GM18909 (cell line): ENCODE results near the gene PTGES3L.
A peak's percentile ranks its signal among the peaks of the same experiment; 100 is the strongest.
"Not testable (repeated sequence)": the region's sequence is repeated elsewhere in the genome, so short reads cannot be mapped to it uniquely, and the experiment has no call there.

Experiments
- ATAC-seq: cut with Tn5 transposase; IDR thresholded peaks from one replicate; pipeline ENCODE4 v1.9.1; 2021; ENCODE audit warnings: mild to moderate bottlenecking; ENCODE audit not compliant: unreplicated experiment, poor library complexity

The PTGES3L gene

DNA sequence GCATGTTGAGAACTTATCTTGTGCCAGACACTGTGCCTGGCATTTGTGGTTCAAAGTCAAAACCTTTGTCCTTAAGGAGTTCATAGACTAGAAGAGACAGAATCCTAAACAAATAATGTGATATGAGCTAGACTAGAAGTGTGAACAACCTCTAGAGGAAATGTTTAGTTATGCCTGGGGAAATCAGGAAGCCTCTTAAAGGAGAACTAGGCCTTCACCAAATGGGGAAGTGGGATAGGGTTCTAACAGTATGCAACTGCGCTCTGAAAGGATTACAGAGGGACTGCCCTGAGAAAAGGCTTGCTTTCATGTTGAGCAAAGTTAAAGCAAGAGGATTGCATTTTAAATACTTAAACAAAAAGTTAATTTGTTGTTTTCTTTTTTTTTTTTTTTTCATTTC, 5.3 kb upstream of the PTGES3L start:
- ATAC-seq: no peak

DNA sequence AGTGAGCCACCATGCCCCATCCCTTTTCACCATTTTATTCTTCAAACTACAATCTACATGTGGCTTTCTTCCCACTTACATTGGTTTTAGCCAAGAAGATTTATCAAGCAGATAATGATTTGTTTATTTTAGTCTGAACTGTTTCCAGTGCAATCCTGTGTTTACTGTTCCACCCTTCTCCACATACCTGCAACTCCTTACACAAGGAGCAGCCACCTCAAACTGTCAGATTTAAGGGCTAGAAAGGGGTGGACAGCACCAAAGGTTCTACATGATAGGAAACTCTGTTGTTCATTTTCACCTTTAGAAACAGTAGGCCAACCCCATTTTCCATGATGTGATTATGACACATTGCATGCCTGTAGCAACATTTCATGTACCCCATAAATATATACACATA, 2.4 kb upstream of the PTGES3L start:
- no peak for ATAC-seq

- ATAC-seq: peak; percentile 45
These were observed 1.0 kb upstream of the PTGES3L start for GRCh38 chr17:42980766-42981397.

DNA sequence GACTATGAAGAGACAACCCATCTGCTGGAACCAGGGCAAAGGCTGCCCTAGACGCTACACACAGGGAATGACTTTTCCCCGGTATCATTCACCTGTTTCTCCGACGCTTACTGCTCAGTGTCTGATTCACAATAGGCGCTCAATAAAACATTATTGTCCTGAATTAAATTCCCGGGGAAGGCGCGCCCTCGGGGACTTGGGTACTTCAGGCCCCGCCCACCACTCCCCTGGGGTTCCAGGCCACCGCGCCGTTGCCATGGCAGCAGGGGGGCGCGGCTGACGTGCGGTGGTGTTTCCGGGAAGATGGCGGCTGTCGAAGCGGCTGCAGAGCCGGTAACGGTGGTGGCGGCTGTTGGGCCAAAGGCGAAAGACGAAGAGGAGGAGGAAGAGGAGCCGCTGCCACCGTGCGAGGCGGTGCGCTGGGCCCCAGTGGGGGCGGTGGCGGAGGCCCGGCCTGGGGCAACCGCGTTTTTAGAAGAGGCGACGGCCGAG, 440 bp upstream of the PTGES3L start, which contains the start of gene RUNDC1:
Gene RUNDC1 (plus strand): TSS at position 292 of the 492 bp plus-strand sequence. CDS start 12 bp downstream, at position 304.
- ATAC-seq: peak; percentile 73

- ATAC-seq: not testable (repeated sequence)
These were observed 4.2 kb downstream of the PTGES3L start for GRCh38 chr17:42975701-42976100.

- ATAC-seq: no peak
These were observed 4.6 kb downstream of the PTGES3L start for GRCh38 chr17:42975265-42975664.

DNA sequence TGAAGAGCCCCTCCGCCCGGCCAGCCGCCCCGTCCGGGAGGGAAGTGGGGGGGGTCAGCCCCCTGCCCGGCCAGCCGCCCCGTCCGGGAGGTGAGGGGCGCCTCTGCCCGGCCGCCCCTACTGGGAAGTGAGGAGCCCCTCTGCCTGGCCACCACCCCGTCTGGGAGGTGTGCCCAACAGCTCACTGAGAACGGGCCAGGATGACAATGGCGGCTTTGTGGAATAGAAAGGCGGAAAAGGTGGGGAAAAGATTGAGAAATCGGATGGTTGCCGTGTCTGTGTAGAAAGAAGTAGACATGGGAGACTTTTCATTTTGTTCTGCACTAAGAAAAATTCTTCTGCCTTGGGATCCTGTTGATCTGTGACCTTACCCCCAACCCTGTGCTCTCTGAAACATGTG, 6.6 kb downstream of the PTGES3L start:
- ATAC-seq: not testable (repeated sequence)

- ATAC-seq: no peak
These were observed 8.3 kb downstream of the PTGES3L start for GRCh38 chr17:42971589-42971988.

GRCh38 chr17:42969001-42969581, 10.8 kb downstream of the PTGES3L start:
- no peak for ATAC-seq

- ATAC-seq: no peak
These were observed 12.0 kb downstream of the PTGES3L start for GRCh38 chr17:42967925-42968324.

DNA sequence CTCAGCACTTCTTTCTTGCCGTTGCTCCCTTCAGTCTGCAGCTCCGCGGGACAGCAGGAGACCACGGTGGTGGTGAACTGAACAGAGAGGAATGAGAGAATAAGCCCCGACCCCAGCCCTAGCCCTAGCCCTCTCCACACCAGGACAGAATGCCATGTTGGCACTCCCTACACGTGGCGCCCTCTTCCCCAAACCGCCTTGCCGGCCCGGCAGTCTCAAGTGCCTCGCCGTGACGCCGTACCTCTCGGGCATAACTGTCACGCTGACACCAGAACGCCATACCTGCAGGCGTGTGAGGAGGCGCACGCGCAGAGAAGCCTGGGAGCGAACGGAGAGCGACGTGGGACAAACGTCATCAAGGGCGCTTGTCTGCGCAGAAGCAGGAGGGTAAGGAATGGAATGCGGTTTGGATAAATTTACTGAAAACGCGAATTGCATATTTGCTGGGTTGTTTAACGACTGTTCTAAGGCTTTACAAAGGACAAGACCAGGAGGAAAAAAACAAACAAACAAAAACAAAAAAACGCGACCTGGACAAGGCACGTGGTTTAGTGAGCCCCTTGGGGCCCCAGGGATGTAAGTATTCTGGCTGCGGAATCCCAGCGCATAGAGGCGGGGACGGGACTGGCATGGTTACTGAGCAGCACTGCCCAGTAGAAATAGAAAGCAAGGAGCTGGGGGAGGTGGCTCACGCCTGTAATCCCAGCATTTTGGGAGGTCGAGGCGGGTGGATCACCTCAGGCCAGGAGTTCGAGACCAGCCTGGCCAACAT, 15.5 kb downstream of the PTGES3L start, which contains the start of gene AARSD1:
Gene AARSD1 (minus strand): TSS at position 294 of the 772 bp plus-strand sequence. CDS start 14 bp downstream, at position 280.
- peak; percentile 83 for ATAC-seq

GRCh38 chr17:42953669-42954068, 26.2 kb downstream of the PTGES3L start:
- ATAC-seq: no peak

DNA sequence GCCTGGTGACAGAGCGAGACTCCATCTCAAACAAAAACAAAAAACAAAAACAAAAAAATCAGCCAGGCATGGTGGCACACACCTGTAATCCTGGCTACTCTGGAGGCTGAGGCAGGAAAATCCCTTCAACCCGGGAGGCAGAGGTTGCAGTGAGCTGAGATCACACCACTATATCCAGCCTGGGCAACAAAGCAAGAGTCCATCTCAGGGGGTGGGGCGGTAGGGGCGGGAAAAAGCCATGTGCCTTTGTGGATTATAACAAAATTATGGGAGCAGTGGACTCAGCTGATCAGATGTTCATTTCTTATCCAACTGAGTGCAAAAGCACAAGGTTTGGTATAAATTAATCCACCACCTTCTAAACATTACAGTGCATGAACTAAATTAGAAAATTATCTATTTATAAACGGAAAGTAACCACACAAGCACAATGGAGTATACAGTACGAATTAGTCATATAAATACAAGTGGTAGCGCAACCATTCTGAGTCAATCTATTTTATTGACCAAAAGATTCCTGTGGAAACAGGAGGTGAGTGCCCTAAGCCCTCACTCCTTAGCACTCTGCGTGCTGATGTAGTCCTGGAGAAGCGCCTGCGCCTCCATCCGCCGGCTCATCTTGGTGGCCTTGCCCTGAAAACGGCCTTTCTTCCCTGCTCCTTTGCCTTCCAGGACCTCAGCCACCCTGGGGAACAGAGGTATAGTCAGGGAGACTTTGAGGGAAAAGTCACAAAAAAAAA, 29.7 kb downstream of the PTGES3L start:
- ATAC-seq: no peak

GRCh38 chr17:42946812-42947211, 33.1 kb downstream of the PTGES3L start:
- ATAC-seq: no peak

GRCh38 chr17:42944211-42944610, 35.7 kb downstream of the PTGES3L start:
- ATAC-seq: no peak

- no peak for ATAC-seq
These were observed 41.9 kb downstream of the PTGES3L start for GRCh38 chr17:42937712-42938596.

- no peak for ATAC-seq
These were observed 50.4 kb downstream of the PTGES3L start for GRCh38 chr17:42929497-42929844.

- ATAC-seq: peak; percentile 57
These were observed 51.0 kb downstream of the PTGES3L start for GRCh38 chr17:42928714-42929496.

- no peak for ATAC-seq
These were observed 55.0 kb downstream of the PTGES3L start for GRCh38 chr17:42924891-42925290.
